Stimulated activated memory B cell treated with anti-CD40 and anti-IgM and Interleukin-4, amounts not matched to agents 10 μg/mL and 1 μg/mL and 100 μg/mL, for 72 hours (primary cell): Measurements from ENCODE around the gene SLC26A1.

Experiments
- ATAC-seq: fragments of 150-1000 bp; cut with Tn5 transposase; 2 replicates; pipeline ENCODE4 v1.10.0; 2021
- H3K27ac Mint-ChIP-seq: one replicate; pipeline ENCODE4 v1.8.0; 2022; ENCODE audit warnings: mild to moderate bottlenecking, mixed read lengths
- H3K27me3 Mint-ChIP-seq: one replicate; pipeline ENCODE4 v1.8.0; 2022; ENCODE audit warnings: mixed read lengths
- H3K36me3 Mint-ChIP-seq: one replicate; pipeline ENCODE4 v1.8.0; 2022; ENCODE audit warnings: mixed read lengths
- H3K4me1 Mint-ChIP-seq: one replicate; pipeline ENCODE4 v1.8.0; 2022; ENCODE audit warnings: mixed read lengths
- H3K4me3 Mint-ChIP-seq: one replicate; pipeline ENCODE4 v1.8.0; 2022; ENCODE audit warnings: mild to moderate bottlenecking, moderate library complexity, mixed read lengths
- H3K9me3 Mint-ChIP-seq: one replicate; pipeline ENCODE4 v1.8.0; 2022; ENCODE audit warnings: mixed read lengths

Gene SLC26A1

GRCh38 chr4:955161-955921 is 37.9 kb downstream of the SLC26A1 start:
- Mint-ChIP-seq H3K4me3 (no peak overlapping the region), H3K9me3 (no peaks in the 10 kb centered on the region), H3K27ac (no peak overlapping the region), H3K27me3 (no peaks in the 10 kb centered on the region), H3K4me1 (no peaks in the 10 kb centered on the region), H3K36me3 (peaks cover 52% of the 10 kb centered on the region)
- ATAC-seq: no peak

- H3K27ac Mint-ChIP-seq: no peak overlapping the region
- no peaks in the 10 kb centered on the region for H3K9me3 Mint-ChIP-seq
- no peak for ATAC-seq
- no peaks in the 10 kb centered on the region for H3K4me1 Mint-ChIP-seq
- H3K27me3 Mint-ChIP-seq: no peaks in the 10 kb centered on the region
- peaks cover 52% of the 10 kb centered on the region for H3K36me3 Mint-ChIP-seq
- H3K4me3 Mint-ChIP-seq: no peak overlapping the region
Measured at GRCh38 chr4:954211-955020, 38.8 kb downstream of the SLC26A1 start.

GRCh38 chr4:953574-953915 is 39.7 kb downstream of the SLC26A1 start:
- H3K36me3 Mint-ChIP-seq: peaks cover 47% of the 10 kb centered on the region
- no peaks in the 10 kb centered on the region for H3K27me3 Mint-ChIP-seq
- no peaks in the 10 kb centered on the region for H3K9me3 Mint-ChIP-seq
- no peaks in the 10 kb centered on the region for H3K4me1 Mint-ChIP-seq
- no peak for ATAC-seq
- no peak overlapping the region for H3K27ac Mint-ChIP-seq
- H3K4me3 Mint-ChIP-seq: no peak overlapping the region

GRCh38 chr4:952881-953573 is 40.2 kb downstream of the SLC26A1 start:
- Mint-ChIP-seq H3K27me3 (no peaks in the 10 kb centered on the region), H3K27ac (no peak overlapping the region), H3K4me3 (no peak overlapping the region), H3K36me3 (peaks cover 46% of the 10 kb centered on the region), H3K9me3 (no peaks in the 10 kb centered on the region), H3K4me1 (peaks cover 2% of the 10 kb centered on the region)
- no peak for ATAC-seq

GRCh38 chr4:951594-952468 is 41.4 kb downstream of the SLC26A1 start:
- Mint-ChIP-seq H3K4me1 (peaks cover 11% of the 10 kb centered on the region), H3K36me3 (peaks cover 41% of the 10 kb centered on the region), H3K27me3 (no peaks in the 10 kb centered on the region), H3K4me3 (no peak overlapping the region), H3K27ac (no peak overlapping the region), H3K9me3 (no peaks in the 10 kb centered on the region)
- ATAC-seq: no peak

GRCh38 chr4:951186-951585 is 42.0 kb downstream of the SLC26A1 start:
- H3K27me3 Mint-ChIP-seq: no peaks in the 10 kb centered on the region
- peaks cover 18% of the 10 kb centered on the region for H3K4me1 Mint-ChIP-seq
- H3K4me3 Mint-ChIP-seq: no peak overlapping the region
- H3K36me3 Mint-ChIP-seq: peaks cover 35% of the 10 kb centered on the region
- ATAC-seq: no peak
- no peak overlapping the region for H3K27ac Mint-ChIP-seq
- no peaks in the 10 kb centered on the region for H3K9me3 Mint-ChIP-seq

- Mint-ChIP-seq H3K27ac (no peak overlapping the region), H3K4me3 (no peak overlapping the region), H3K27me3 (no peaks in the 10 kb centered on the region), H3K4me1 (peaks cover 26% of the 10 kb centered on the region), H3K9me3 (no peaks in the 10 kb centered on the region), H3K36me3 (peaks cover 41% of the 10 kb centered on the region)
- peak; percentile 6 for ATAC-seq
Measured at GRCh38 chr4:950136-951020, 42.8 kb downstream of the SLC26A1 start.

GRCh38 chr4:949656-950055 is 43.5 kb downstream of the SLC26A1 start:
- no peak for ATAC-seq
- Mint-ChIP-seq H3K27me3 (no peaks in the 10 kb centered on the region), H3K4me1 (peaks cover 29% of the 10 kb centered on the region), H3K27ac (no peak overlapping the region), H3K4me3 (no peak overlapping the region), H3K9me3 (no peaks in the 10 kb centered on the region), H3K36me3 (peaks cover 41% of the 10 kb centered on the region)

- no peaks in the 10 kb centered on the region for H3K27me3 Mint-ChIP-seq
- no peak overlapping the region for H3K4me3 Mint-ChIP-seq
- H3K9me3 Mint-ChIP-seq: no peaks in the 10 kb centered on the region
- no peak for ATAC-seq
- no peak overlapping the region for H3K27ac Mint-ChIP-seq
- H3K4me1 Mint-ChIP-seq: peaks cover 29% of the 10 kb centered on the region
- H3K36me3 Mint-ChIP-seq: peaks cover 33% of the 10 kb centered on the region
Measured at GRCh38 chr4:948936-949300, 44.3 kb downstream of the SLC26A1 start.

GRCh38 chr4:948101-948935 is 44.9 kb downstream of the SLC26A1 start:
- H3K4me3 Mint-ChIP-seq: no peak overlapping the region
- H3K9me3 Mint-ChIP-seq: no peaks in the 10 kb centered on the region
- no peak overlapping the region for H3K27ac Mint-ChIP-seq
- H3K27me3 Mint-ChIP-seq: no peaks in the 10 kb centered on the region
- H3K4me1 Mint-ChIP-seq: peaks cover 29% of the 10 kb centered on the region
- peaks cover 33% of the 10 kb centered on the region for H3K36me3 Mint-ChIP-seq
- ATAC-seq: no peak

GRCh38 chr4:947491-947971 is 45.7 kb downstream of the SLC26A1 start:
- no peak overlapping the region for H3K27ac Mint-ChIP-seq
- H3K9me3 Mint-ChIP-seq: no peaks in the 10 kb centered on the region
- ATAC-seq: no peak
- no peak overlapping the region for H3K4me3 Mint-ChIP-seq
- H3K4me1 Mint-ChIP-seq: peaks cover 29% of the 10 kb centered on the region
- no peaks in the 10 kb centered on the region for H3K27me3 Mint-ChIP-seq
- peaks cover 31% of the 10 kb centered on the region for H3K36me3 Mint-ChIP-seq

GRCh38 chr4:946517-947471 is 46.4 kb downstream of the SLC26A1 start:
- Mint-ChIP-seq H3K9me3 (no peaks in the 10 kb centered on the region), H3K27me3 (no peaks in the 10 kb centered on the region), H3K4me1 (peaks cover 29% of the 10 kb centered on the region), H3K4me3 (peak overlapping the region; percentile 7), H3K36me3 (peaks cover 25% of the 10 kb centered on the region), H3K27ac (peak overlapping the region; percentile 64)
- ATAC-seq: peak; percentile 54
